ENCODE results near the gene SCRT2. TPM values are rescaled to one million over a fixed set of nuclear protein-coding genes. Genes with fewer than 3 reads are reported as not detected.

The SCRT2 gene
- total and polyA plus RNA-seq, 4 donors = not detected

DNA sequence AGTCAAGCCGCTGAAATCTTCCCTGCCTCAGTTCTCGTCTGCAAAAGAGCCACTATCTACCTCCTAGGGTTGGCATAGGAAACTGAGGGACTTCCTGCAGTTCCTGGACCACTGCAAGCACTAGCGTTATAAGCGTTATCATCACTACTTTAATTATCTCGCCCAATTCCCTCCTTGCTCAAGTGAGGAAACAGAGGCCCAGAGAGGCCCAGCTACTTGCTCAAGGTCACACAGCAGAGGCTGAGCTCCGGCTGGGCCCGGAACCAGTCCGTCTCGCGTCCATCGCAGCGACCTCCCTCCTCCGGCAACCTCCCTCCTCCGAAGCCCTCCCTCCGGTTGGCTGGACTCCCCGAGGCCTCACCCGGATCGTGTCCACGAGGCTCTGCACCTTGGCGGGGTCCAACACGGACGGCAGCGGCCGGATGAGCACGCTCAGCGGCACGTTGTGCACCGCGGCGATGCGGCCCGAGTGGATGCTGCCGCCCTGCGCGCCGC is 22.9 kb downstream of the SCRT2 start:
- Histone ChIP-seq H3K27ac (ENCODE audit: low read depth in 1 of 2, low read length in 1 of 2) (peak overlapping the region; percentile 82 to 89), H3K9ac (ENCODE audit: insufficient read depth in 1 of 2, low read length in 2 of 2) (no peak overlapping the region), H3K36me3 (ENCODE audit: control insufficient read depth in 4 of 4, insufficient read depth in 4 of 4, low read length in 4 of 4) (peaks cover 5 to 18% (median 7%) of the 10 kb centered on the region in 4 donors), H3K9me3 (ENCODE audit: control insufficient read depth in 4 of 4, insufficient read depth in 3 of 4, low read length in 3 of 4) (peaks cover 0 to 6% (median 0%) of the 10 kb centered on the region in 4 donors), H3K27me3 (ENCODE audit: control insufficient read depth in 3 of 3, insufficient read depth in 3 of 3, low read length in 2 of 3) (peaks cover 0 to 14% (median 8%) of the 10 kb centered on the region in 3 donors), H3K4me1 (ENCODE audit: control insufficient read depth in 5 of 5, insufficient read depth in 5 of 5, low read length in 5 of 5) (peaks cover 0 to 9% (median 5%) of the 10 kb centered on the region in 5 donors), H3K4me3 (peak overlapping the region; percentile 56)
- TF ChIP-seq, protein P1, sequence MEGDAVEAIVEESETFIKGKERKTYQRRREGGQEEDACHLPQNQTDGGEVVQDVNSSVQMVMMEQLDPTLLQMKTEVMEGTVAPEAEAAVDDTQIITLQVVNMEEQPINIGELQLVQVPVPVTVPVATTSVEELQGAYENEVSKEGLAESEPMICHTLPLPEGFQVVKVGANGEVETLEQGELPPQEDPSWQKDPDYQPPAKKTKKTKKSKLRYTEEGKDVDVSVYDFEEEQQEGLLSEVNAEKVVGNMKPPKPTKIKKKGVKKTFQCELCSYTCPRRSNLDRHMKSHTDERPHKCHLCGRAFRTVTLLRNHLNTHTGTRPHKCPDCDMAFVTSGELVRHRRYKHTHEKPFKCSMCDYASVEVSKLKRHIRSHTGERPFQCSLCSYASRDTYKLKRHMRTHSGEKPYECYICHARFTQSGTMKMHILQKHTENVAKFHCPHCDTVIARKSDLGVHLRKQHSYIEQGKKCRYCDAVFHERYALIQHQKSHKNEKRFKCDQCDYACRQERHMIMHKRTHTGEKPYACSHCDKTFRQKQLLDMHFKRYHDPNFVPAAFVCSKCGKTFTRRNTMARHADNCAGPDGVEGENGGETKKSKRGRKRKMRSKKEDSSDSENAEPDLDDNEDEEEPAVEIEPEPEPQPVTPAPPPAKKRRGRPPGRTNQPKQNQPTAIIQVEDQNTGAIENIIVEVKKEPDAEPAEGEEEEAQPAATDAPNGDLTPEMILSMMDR (IDR thresholded peaks at IDR 0.05; ENCODE audit: control extremely low read depth, extremely low read depth) = no peak
- ATAC-seq (ENCODE audit: insufficient read depth, low FRiP score) = no peak
- 3 to 7% methylated on average over 32 to 36 of the region's 36 CpGs for WGBS, 2 donors
- DNase-seq = no peak

DNA sequence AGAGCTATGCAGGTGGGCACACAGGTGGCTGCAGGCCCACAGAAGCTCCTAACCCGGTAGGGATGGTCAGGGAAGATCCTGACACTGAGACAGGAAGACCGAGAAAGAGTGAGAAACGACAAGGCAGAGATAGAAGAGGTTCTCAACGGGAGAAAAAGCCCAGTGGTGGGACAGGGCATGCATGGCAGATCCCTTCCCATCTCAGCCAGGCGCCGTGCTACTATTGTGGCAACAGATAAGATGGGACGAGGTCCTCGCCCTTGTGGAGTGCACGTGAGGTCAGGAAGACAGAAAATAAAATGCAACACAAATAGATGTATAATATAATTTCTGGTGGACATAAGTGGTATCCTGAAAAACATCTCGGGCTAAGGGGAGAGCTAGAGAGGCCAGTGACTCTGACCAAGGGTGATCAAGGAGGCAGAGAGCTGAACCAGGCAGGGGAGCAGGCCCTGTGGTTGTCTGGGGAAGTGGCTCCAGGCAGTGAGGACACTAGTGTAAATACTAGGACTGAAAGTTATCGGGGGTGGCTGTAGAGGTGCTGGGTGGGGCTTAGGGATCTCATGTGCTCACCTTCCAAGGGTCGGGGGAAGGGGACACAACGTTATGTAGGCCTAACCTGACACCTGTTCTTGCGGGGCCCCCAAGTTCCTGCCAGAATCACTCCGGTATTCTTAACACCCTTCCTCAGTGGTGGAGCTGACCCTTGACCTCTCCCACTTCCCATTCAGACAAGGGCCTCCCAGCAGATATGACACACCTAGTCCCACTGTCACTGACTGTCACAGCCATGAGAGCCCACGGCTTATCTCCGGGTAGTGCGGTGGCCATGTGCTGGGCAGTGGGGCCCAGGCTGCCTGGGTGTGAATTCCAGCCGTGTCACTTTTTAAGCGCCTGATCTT is 23.6 kb downstream of the SCRT2 start:
- peaks cover 0 to 9% (median 1%) of the 10 kb centered on the region in 3 donors for H3K27me3 ChIP-seq (ENCODE audit: control insufficient read depth in 3 of 3, insufficient read depth in 3 of 3, low read length in 2 of 3)
- TF ChIP-seq, protein P1 (IDR thresholded peaks at IDR 0.05; ENCODE audit: control extremely low read depth, extremely low read depth) = no peak
- peaks cover 0 to 9% (median 0%) of the 10 kb centered on the region in 4 donors for H3K9me3 ChIP-seq (ENCODE audit: control insufficient read depth in 4 of 4, insufficient read depth in 3 of 4, low read length in 3 of 4)
- H3K4me3 ChIP-seq = peak overlapping the region; percentile 56
- ATAC-seq (ENCODE audit: insufficient read depth, low FRiP score) (no peak), DNase-seq (no peak)
- H3K36me3 ChIP-seq (ENCODE audit: control insufficient read depth in 4 of 4, insufficient read depth in 4 of 4, low read length in 4 of 4) = peaks cover 7 to 23% (median 9%) of the 10 kb centered on the region in 4 donors
- WGBS, 2 donors = 61 to 65% methylated on average over 20 of the region's 20 CpGs
- H3K27ac ChIP-seq (ENCODE audit: low read depth in 1 of 2, low read length in 1 of 2) = peak overlapping the region; percentile 82 to 89
- H3K9ac ChIP-seq (ENCODE audit: insufficient read depth in 1 of 2, low read length in 2 of 2) = no peak overlapping the region
- peaks cover 0 to 9% (median 5%) of the 10 kb centered on the region in 5 donors for H3K4me1 ChIP-seq (ENCODE audit: control insufficient read depth in 5 of 5, insufficient read depth in 5 of 5, low read length in 5 of 5)

DNA sequence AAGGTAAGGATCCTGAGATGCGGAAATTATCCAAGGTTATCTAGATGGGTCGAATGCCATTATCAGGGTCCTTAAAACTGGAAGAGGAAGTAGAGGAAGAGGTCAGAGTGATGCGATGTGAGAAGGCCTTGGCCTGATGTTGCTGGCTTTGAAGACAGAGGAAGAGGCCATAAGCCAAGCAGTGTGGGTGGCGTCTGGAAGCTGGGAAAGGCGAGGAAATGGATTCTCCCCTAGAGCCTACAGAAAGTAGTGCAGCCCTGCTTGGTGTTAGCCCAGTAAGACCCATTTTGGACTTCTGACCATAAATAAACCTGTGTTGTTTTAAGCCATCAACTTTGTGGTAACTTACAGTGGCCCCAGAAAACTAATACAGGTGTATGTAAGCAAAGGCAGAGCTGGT is 24.6 kb downstream of the SCRT2 start:
- WGBS, 2 donors = 76 to 85% methylated on average over 5 of the region's 5 CpGs
- Histone ChIP-seq H3K27ac (ENCODE audit: low read depth in 1 of 2, low read length in 1 of 2) (no peak overlapping the region), H3K27me3 (ENCODE audit: control insufficient read depth in 3 of 3, insufficient read depth in 3 of 3, low read length in 2 of 3) (peaks cover 0 to 4% (median 0%) of the 10 kb centered on the region in 3 donors), H3K4me1 (ENCODE audit: control insufficient read depth in 5 of 5, insufficient read depth in 5 of 5, low read length in 5 of 5) (peaks cover 0 to 9% (median 5%) of the 10 kb centered on the region in 5 donors), H3K36me3 (ENCODE audit: control insufficient read depth in 4 of 4, insufficient read depth in 4 of 4, low read length in 4 of 4) (peaks cover 7 to 25% (median 9%) of the 10 kb centered on the region in 4 donors), H3K4me3 (no peak overlapping the region), H3K9ac (ENCODE audit: insufficient read depth in 1 of 2, low read length in 2 of 2) (no peak overlapping the region), H3K9me3 (ENCODE audit: control insufficient read depth in 4 of 4, insufficient read depth in 3 of 4, low read length in 3 of 4) (peaks cover 0 to 9% (median 0%) of the 10 kb centered on the region in 4 donors)
- DNase-seq (no peak), ATAC-seq (ENCODE audit: insufficient read depth, low FRiP score) (no peak)
- TF ChIP-seq, protein P1 (IDR thresholded peaks at IDR 0.05; ENCODE audit: control extremely low read depth, extremely low read depth) = no peak

All from lung (tissue), 12 donors.